NCI-H1092 (cell line): ENCODE data around the gene LIX1.
"Not testable (repeated sequence)": the region's sequence is repeated elsewhere in the genome, so short reads cannot be mapped to it uniquely, and the experiment has no call there.

ENCODE experiments used
- DNase-seq: peaks from one replicate; lab custom pipeline; 2025; lab: John Stamatoyannopoulos, UW

The LIX1 gene

DNA sequence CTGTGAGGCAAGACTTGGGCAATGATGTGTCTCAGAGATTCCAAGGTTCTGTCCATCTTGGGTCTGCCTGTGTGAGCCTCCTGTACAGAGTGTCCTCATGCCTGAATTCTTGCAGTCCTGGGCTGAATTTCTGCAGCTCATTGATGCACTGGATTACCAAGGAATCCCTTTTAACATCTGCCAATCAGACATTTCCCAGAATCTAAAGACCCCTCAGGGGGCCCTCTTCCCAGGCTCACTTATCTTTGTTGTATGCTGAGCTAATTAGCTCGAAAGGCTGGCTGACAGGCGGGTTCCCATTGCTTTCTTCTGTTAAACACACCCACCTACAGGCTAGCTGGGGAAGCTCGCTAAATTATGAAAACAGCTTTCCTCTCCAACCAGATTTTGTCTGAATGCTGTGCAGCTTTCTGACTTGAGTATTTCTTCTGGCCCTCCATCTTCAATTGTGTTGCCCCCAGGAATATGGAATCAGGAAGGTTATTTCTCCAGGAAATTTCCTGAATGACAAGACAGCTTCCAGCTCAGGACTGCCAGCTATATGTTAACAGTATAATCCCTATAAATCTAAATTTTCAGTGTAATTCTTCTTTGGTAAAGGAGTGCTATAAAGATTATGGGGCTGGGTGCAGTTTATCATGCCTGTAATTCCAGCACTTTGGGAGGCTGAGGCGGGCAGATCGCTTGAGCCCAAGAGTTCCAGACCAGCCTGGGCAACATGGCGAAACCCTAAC lies at the start of gene LIX1:
LIX1 (minus strand) TSS at position 91 of the 734 bp plus-strand sequence; CDS start at position 56, 35 bp downstream.
- peak; percentile 5 for DNase-seq

DNA sequence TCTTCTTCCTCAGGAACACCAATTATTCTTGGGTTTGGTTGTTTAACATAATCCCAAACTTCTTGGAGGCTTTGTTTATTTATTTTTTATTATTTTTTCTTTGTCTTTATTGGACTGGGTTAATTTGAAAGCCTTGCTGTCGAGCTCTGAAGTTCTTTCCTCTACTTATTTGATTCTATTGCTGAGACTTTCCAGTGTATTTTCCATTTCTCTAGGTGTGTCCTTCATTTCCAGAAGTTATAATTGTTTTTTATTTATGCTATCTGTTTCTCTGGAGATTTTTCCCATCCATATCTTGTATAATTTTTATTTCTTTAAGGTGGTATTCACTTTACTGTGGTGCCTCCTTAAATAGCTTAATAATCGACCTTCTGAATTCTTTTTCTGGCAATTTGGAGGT lies 49.5 kb upstream of the LIX1 start:
- no peak for DNase-seq

DNA sequence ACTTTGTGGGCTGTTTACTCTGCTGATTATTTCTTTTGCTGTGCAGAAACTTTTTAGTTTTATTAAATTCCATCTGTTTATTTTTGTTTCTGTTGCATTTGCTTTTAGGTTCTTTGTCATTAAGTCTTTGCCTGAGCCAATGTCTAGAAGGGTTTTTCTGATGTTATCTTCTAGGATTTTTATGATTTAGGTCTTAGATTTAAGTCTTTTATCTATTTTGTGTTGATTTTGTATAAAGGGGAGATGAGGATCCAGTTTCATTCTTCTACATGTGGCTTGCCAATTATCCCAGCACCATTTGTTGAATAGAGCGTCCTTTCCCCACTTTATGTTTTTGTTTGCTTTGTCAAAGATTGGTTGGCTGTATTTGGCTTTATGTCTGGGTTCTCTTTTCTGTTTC lies 47.1 kb upstream of the LIX1 start:
- not testable (repeated sequence) for DNase-seq

DNA sequence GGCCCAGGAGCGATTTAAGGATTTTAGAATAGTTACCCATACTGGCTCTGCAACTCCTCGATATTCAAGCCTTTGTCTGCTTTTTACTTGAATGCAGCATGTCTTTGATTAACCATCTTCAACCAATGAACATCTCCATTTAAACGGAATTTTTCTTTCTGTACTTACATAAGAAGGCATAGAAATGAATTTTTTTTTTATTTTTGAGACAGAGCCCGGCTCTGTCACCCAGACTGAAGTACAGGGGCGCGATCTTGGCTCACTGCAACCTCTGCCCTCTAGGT lies 41.5 kb upstream of the LIX1 start:
- DNase-seq = no peak

DNA sequence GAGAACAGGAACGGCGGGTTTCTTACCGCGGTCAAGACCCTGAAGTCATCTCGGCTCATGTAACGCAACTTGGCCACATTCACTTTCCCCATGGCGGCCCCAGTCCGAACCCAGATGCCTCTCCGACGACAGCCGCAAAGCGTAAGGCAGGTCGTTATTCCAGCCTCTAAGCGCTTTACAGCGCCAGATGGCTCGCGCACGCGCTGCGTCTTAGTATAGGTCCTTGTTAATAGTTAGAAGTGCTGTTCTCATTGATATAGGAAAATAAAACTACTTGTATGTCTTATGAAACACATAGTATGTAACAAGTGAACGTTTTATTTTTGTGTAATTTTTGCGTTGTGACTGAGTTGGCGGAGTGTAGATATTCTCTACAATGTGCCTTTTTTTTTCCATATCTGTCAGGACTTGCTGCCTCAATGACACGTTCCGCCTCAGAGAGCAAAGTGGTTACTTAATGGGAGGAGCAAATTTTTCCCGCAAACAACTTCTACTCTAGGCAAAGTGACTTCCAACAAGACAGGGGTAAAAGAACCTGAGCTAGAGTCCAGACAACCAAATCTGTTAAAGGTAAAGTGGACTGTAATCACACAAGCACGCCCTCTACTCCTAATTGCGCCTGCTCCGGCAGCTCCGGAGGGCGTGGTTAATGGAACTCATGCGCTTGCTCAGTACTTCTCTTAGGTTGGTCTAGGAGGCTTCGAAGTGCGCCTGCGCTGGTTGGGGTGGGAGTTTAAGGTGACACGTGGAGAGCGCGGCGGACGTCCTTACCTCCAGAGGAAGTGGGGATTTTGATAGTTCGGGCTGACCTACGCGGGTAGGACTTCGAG lies 40.9 kb upstream of the LIX1 start, which contains the start of gene RIOK2:
RIOK2 (minus strand) TSS at position 148 of the 830 bp plus-strand sequence; CDS start at position 92, 56 bp downstream.
- DNase-seq = peak; percentile 93

DNA sequence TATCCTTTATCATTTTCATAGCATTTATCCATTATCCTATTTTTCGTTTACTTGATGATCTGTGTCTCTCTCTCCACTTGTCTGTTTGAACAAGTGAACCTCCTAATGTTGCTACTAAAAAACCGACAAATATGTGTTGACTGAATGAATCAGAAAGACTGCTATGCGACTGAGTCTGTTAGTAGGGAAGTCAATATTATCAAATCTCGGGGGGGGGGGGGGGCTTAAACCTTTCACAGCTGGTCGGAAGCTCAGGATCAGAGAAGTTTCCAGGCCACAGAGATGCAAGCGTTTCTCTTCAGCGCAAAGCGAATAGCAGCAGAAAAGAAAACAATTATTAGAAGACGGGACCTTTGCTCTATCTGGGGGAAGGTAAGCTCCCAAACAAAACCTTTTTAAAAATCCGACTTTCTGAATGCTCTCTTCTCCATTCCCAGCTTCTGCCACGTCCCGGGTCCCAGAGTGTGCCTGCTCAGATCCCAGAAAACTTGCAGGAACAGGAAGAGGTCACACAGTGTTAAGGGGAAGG lies 40.2 kb upstream of the LIX1 start:
- DNase-seq = no peak

DNA sequence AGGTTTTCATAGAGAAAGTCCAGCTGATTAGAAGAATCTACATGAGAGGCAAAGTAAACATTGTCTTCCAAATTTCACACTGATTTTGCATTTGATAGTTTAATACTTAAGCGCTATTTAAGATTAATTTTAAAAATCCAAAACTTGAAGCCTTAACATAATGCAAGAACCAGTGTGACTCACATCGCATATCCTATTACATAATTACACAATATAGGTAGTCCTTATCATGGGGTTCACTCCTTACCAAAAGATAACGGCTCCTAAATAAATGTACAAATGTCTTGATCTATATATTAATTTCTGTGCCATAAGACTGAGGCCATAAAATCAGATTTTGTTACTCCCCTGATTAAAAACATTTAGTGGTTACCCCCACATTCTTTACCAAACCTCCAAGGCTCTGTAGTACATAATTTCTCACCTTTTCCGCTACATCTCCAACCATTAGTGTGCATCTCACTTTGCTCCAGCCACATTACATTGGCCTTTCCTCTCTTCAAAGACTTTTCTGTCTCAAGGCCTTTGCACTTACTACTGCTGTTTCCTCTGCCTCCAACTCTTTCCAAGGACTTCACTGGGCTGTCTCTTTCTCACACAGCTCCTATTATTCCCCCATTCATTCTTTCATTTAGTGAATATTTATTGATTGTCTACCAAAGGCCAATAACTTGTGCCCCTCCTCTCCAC lies 39.6 kb upstream of the LIX1 start:
- DNase-seq = no peak

DNA sequence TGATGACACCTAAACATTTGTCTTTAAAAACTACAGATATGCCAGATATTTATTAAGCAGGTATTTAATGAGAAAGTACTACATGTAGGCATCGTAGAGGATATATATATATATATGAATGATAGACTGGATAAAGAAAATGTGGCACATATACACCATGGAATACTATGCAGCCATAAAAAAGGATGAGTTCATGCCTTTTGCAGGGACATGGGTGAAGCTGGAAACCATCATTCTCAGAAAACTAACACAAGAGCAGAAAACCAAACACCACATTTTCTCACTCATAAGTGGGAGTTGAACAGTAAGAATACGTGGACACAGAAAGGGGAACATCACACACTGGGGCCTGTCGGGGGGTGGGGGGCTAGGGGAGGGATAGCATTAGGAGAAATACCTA lies 37.0 kb upstream of the LIX1 start:
- DNase-seq = not testable (repeated sequence)

DNA sequence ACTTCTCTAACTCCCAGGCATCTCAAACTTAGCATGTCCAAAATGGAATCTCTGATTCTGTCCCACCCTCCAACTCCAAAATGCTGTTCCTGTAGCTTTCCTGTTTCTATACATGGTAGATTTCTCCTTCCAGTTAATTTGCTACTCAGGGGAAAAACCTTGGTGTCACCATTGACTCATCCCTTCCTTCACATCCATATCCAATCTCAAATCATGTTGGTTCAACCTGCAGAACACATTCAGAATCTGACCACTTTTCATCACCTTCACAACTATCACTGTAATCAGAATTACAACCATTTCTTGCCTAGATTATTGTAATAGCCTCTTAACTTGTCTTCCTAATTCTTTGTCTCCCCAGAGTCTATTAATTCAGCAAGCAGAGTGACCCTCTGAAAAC lies 29.8 kb upstream of the LIX1 start:
- no peak for DNase-seq

DNA sequence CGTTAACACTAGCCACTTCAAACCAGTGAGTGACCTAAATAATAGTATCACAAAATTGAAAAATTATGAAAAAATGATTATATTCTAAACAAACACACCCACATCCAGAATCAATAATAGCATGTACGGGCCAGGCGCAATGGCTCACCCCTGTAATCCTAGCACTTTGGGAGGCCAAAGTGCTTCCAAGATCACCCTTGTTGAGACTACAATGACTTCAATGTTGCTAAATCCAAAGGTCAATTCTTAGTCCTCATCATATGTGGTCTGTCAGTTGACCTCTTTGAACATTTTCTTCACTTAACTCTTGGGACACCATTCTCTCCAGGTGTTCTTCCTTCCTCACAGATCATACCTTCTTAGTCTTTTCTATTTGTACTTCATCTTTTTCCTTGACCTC lies 29.3 kb upstream of the LIX1 start:
- DNase-seq = no peak

DNA sequence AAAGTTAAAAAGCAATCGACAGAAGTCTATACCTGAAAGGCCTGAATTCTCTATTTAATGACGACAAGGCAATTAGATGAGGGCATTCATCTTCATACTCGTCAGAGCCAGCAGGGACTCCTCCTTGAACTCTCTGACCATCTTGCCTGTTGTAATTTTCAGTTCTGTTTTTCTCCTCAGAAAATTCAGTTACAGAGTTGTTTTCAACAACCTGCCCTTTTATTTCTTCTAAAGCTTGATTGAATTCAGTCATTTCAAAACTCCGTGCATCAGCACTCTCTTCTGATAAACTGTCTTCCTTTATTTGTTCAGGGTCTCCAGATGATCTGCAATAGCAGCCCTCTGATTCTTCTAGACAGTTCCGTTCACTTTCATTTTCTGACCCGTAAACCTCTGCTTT lies 25.0 kb upstream of the LIX1 start:
- DNase-seq = no peak

DNA sequence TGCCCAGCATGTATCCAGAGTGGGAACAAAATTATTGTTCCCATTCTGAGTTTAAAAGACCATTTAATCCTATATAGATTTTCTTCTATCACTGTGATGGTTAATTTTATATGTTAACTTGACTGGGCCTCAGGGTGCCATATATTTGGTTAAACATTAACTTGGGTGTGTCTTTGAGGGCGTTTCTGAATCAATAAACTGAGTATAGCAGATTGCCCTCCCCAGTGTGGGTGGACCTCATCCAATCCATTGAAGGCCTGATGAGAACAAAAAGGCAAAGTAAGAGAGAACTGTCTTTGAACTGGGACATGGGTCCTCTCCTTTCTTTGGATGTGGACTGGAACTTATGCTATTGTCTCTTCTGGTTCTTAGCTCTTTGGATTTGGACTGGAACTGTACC lies 23.3 kb upstream of the LIX1 start:
- DNase-seq = no peak

DNA sequence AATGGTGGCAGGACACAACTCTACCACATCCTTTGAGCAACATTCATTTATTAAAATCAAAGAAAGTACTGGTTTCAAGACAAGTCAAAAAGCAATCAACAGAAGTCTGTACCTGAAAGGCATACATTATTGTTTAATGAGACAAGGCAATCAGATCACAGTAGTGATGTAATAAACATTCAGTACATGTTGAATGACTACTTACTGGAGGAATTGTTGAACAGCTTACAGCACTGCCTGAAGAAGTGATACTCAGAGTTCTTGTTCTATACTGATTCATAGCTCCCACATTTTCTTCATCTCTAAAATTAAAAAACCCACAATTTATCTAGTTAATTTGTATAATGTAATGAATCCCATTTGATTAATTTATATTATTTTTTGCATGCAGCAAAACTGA lies 22.4 kb upstream of the LIX1 start:
- DNase-seq = no peak

DNA sequence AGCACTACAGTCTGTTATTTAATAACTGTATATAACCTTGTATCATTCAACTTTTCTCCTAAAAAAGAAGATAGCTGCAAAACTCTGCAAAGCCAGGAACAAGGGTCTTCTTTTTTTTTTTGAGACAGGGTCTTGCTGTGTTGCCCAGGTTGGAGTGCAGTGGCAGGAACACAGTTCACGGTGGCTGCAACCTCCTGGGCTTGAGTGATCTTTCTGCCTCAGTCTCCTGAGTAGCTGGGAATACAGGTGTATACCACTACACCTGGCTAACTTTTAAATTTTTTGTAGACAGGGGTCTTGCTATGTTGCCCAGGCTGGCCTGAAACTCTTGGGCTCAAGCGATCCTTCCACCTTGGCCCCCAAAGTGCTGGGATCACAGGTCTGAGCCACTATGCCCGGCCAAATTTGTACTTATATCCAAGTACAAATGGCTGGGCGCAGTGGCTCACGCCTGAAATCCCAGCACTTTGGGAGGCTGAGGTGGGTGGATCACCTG lies 21.4 kb upstream of the LIX1 start:
- DNase-seq = no peak

DNA sequence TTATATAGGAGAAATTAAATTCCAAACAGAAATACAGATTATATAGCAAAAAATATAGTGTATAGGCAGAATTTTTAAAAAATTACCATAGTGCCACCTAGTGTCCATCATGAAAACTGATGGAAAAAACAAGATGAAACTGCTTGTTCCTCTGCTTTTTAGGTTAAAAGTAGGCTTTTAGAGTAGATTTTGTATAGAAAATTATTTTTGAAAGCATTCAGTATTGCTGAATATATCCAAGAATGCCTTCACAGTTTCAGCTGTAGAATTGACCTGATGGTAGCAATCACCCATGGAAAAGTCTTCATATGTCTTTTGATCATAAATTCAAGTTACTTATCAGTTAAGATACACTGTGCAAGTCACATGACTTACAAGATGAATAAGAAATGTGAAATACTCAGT lies 21.0 kb upstream of the LIX1 start:
- DNase-seq = no peak

DNA sequence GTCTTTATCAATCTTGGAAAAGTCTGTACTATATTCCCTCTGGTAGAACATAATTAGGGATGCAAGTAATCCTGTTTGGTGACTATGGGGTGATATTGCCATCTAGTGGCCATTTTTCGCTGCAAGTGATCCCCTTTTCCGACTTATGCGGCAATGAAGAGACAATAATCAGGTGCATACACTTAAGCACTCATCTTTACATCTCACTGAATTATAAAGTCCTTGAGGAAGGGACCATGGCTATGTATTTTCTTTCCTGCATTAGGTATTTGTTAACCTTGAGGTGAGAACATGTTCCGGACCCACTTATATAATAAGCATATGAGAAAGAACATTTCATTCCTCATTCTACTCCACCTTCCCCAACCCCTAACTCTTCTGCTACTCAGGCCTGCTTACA lies 19.6 kb upstream of the LIX1 start:
- peak; percentile 27 for DNase-seq

DNA sequence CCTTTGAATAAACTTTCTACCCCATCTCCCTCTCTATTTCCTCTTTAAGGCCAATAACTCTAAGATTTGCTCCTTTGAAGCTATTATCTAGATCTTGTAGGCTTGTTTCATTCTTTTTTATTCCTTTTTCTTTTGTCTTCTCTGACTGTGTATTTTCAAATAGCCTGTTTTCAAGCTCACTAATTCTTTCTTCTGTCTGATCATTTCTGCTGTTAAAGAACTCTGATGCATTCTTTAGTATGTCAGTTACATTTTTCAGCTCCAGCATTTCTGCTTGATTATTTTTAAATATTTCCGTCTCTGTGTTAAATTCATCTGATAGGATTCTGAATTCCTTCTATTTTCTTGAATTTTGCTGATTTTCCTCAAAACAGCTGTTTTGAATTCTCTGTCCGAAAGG lies 15.3 kb upstream of the LIX1 start:
- no peak for DNase-seq

DNA sequence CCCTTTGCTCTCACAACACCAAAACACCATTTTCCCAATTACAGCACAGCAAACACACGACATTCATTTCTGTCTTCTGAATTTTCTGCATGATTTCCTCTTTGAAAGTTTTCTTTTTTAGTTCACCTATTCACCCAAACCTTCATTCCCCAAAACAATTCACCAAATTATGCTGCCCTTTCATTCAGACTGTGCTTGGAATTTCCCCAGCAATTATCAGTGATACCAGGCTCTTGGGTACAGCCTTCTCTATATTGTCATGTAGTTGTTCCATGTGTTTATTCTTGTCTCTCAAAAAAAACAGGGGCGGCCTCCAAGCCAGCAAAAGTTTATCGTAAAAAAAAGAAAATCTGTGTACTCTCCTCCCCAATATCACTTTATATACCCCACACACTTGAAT lies 9.0 kb upstream of the LIX1 start:
- DNase-seq = no peak

DNA sequence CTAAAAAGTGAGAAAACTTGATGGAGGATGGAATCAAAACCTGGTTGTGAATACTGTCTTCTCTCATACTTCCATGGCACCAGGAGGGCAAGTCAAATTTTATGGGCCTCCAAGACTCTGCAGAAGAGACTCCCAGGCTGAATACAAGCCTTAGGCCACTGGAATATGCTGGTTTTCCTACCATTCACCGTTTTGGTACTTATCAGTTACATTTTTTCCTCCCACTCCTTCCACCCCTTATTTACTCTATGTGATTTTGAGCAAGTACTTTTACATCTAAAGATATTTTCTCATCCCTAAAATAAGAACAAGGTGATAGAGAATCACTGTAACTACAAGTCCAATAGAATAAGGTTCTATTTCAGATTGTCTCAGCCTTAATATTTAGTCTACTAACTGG lies 8.0 kb upstream of the LIX1 start:
- no peak for DNase-seq

DNA sequence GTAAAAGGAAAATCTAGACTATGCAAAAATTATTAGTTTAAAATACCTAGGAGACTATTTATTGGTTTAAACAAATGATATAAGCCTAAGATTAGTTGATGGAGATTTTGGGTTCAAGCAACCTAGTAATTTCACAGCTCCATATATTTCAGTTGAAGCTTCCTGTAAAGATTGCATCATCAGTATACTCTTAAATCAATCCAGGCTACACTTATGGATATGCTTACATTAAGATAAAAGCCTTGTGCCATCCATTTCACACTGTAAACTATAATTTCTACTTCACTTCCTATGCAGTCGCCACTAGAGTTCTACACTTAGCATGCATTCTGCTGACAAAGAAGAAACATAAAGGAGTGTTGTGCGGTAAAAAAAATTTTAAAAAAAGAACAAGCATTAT lies 7.3 kb upstream of the LIX1 start:
- no peak for DNase-seq

DNA sequence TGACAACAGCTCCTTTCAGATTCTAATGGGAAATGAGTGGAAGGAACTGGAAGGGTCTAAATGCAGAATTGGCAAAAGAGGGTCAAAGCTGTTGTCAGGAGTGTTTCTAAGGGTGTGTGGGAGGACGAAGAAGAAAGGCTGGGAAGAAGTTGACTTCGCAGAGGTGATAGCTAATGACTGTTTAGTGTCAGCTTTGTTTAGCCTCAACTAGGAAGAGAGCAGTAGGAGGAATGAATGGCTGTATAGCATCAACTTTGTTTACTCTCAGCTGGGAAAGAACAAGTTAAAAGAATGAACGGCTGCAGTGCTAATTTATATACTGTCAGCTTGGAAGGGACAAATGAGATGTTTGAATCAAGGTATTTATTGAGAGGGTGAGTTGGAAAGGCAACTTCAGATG lies 5.9 kb upstream of the LIX1 start:
- no peak for DNase-seq

DNA sequence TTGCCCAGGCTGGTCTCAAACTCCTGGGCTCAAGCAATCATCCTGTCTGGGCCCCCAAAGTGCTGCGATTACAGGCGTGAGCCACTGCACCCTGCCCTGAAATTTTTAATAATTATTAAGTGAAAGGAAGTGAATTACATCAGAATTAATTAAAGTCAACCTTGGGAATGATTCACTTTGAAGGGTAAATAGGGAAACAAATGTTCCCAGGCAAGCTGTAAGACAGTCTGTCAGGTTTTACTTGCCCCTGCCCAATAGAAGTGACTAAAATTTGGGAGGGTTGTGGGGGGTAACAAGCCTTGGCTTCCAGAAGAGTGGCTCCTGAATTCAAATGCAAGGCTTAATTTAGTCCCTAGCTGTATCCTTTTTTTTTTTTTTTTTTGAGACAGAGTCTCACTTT lies 1.3 kb upstream of the LIX1 start:
- no peak for DNase-seq

DNA sequence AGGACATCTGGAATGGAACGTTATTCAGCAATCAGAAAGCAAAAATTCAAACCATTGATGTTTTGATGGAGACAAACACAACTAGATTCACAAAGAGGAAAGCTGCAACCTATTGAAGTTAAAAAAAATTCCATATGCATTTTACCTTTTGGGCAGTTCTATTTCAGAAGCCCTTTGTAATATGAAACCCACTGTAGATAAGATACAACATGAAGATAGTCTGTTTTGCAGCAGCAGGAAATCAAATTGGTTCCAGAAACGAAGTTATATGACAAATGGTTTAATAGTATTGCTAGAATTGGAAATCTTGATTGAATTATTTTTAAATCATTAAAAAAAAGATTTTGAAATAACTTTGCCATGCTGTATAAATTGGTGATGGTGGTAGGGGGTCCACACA lies 872 bp downstream of the LIX1 start:
- DNase-seq = no peak
